NCI-H82 (cell line): ENCODE data around the gene F11R.
"Not testable (repeated sequence)": the region's sequence is repeated elsewhere in the genome, so short reads cannot be mapped to it uniquely, and the experiment has no call there.

Experiments
- DNase-seq: peaks from one replicate; lab custom pipeline; 2025; lab: John Stamatoyannopoulos, UW

Gene F11R

DNA sequence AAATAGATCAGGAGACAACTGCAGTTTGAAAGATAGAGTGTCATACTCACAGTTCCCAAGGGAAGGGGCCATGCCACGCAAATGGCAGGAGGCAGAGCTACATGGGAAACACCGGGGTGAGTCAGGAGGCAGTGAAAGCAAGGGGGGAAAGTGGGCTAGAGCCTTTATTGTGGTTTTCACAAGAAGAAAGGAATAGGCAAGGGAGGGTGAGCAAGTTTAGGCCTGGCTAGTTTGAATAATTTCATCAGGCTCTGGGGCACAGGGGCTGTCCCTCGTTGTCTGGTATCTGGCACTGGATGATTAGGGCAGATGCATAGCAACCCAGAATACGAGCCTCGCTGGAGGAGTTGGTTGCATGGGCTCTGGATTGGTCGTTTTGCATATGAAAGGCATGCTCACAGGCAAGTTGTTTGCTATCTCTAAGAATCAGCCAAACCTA, 49.3 kb downstream of the F11R start:
- no peak for DNase-seq

DNA sequence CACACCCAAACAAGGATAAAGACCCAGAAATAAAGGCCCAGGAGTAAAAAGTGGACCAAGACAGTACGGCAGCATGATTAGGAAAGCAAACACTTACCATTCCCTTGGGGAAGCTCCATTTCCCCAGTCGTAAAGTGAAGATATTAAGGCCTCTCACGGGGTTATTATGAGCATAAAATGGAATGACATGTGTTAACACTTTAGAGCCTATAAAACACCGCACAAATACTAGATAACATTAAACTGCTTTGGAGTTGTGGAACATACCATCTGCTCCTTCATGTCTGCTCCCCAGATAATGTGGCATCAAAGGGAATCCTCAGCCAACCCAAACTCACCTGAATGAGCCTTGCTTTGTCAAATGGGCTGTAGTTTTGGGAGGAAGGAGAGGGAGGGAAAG, 57.4 kb downstream of the F11R start:
- no peak for DNase-seq

DNA sequence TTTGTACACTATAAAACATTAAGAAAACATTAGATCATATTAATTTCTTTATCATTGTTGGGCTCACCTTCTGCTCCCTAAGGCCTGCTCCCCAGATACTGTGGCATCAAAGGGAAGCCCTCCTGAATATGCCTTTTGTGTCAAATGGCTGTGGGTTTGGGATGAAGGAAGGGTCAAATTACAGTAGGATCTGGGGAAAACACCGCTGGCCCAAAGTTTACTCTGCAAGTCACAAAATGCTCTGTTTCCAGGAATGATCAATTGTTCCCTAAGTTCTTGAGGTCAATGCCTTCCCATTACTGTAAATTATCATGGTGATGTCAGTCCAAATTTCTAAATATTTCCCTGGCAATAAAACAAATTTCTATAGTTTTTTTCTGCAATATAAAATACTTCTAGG, 59.5 kb downstream of the F11R start:
- no peak for DNase-seq

DNA sequence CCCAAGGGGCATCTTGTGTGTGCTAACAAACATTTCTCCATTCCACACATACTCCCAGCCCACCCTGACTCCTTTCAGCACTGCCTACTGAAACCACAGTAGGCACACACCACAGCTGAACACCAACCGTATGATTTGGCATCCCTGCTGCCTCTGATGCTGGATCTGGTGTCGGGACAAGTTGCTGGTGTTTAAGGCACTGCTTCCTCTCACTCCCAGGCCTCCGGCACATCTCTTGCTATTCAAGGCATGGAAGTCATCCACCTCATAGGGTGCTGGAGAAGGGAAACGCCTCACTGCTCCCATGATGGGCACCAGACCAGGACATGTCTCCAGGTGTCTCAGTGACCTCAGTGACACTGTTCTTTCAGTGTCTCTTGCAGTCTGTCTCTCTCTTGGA, 64.0 kb downstream of the F11R start:
- no peak for DNase-seq

DNA sequence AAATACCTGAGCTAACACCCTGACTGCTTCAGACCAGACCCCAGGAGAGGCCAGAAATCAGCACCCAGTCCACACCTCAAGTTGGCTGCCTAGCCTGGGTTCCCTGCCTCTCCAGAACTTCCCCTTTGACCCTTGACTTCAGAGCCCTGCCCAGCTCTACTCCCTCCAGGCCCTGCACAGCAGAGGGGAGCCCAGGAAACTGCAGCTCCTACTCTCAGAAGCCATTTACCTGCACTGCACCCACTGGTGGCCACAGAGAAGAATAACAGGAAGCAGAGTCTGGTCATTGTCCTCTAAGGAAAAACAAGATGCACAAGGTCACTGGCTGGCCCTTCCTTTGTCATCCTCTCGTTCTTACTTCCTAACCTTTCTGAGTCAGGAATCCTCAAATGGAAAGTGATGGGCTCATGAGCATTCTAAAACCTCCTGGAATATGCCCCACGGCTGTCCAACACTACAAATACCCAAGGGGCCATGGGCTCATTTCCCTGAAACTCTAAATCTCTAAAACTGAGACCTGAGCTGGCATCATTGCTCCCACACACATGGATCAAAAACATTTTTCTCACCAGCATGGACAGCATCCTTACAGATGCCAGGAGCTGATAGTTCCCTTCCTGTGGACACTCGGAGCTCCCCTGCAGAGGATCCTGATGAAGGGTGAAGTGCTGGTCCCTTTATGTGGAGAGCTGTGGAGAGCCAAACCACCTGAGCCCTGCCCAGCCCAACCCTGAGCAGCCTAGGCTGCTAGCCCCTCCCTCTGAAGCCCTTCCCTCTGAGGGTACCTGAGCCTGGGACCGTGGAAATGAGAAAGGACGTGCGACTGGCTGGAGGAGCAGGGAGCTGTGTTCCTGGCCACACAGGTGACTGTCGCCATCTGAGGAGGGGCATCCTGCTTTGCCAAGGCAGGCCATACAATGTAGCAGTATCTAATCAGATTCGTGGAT, 66.5 kb downstream of the F11R start, which contains the start of gene ITLN2:
Gene ITLN2 (minus strand): TSS at position 652 of the 947 bp plus-strand sequence. CDS start 68 bp downstream, at position 584.
- peak; percentile 88 for DNase-seq

DNA sequence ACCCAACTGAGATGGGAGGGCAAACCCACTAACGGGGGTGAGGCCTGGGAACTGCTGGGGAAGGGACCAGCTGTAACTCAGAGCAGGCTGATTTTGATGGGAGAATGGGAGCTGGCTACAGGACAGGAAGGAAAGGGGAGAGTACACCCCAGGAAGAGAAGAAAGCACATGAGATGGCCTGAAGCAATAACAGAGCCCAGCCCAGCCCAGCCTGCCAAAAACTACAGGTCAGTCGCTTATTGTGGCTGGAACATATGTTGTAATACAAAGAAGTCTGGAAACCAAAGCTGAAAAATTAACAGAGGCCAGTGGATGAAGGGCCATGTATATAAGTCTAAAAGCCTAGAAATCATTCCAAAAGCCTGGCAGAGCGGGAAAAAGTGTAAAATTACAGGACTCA, 67.9 kb downstream of the F11R start:
- DNase-seq, result no peak

DNA sequence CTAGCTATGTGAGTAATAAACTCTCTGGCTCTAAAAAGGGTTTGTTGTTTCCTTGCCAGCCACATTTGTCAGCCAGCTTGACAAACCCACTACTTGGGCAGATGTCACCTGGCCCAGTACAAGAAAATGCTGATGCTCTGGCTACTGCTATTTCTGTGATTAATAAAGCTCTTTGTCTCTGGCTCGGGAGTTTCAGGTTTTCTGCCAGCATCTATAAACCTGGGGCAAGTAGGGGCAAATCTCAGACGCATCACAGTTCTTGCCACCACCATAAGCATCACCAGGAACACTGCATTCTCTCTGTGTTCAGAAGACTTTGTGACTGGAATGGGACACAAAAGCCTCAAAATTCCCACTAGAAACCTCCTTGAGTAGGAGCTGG, 68.8 kb downstream of the F11R start:
- no peak for DNase-seq

DNA sequence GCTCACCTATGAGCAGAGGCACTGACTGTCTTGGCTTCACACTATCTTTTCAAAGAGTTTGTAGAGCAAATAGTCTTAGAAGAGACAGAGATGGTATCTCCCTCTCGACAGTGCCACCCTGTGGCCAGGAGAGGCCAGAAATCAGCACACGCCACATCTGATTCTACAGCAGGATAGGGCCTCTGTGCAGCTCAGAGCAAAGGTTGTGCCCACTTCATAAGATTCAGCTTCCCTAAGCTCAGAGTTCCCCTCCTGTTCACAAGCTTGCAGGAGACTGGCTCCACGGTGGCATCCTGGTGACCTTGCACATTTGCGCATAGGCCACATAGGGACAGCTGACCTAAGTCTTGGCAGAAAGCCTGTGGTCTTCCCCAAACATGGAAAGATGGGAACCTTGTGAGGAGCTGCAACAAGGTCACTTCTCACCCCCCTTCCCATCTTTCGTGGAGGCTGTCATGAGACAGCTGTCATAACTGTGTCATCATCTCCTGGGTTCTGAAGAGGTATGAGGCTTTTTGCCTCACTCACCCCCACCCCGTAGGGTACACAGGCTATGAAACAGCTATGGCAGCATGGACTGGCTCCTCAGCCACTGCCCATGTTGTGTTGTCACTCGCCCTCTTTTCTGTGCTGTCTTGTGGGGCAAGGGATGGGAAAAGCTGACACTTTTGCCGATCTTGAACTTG, 69.4 kb downstream of the F11R start:
- DNase-seq, result peak; percentile 91

DNA sequence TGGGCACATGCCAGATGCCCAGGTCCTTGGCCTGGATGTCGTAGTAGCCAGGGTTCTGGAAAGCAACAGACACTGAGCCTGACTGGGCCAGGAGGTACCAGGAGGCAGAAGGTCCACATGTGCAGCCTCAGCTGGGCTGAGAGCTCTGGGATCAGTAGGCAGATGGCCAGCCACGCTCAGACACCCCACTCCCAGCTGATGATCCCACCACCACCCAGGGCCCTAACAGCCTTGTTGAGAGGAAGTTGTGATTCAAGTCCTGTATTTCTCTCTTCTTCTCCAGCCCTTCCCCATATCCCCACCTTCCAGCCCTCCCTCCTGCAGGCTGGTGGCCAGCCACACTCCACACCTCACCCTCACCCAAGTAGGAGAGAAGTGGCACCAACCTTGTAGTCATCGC, 70.3 kb downstream of the F11R start:
- DNase-seq, result no peak

DNA sequence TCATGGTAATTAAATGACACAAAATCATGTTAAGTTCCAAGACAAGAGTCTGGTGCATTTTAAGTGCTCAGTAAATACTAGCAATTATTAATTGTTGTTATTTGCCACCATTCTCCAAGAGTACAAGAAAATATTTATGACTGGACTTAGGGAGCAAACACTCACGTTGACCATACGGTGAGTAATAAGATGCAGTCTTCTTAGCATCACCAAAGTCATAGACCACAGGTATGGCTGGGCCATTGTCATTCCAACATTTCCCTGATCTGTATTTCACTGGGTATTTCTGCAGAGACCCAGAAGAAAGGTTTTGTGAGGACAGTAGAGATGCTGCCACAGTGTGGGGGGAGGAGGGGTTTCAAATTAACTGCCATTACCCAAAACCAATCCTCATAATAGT, 71.1 kb downstream of the F11R start:
- no peak for DNase-seq

DNA sequence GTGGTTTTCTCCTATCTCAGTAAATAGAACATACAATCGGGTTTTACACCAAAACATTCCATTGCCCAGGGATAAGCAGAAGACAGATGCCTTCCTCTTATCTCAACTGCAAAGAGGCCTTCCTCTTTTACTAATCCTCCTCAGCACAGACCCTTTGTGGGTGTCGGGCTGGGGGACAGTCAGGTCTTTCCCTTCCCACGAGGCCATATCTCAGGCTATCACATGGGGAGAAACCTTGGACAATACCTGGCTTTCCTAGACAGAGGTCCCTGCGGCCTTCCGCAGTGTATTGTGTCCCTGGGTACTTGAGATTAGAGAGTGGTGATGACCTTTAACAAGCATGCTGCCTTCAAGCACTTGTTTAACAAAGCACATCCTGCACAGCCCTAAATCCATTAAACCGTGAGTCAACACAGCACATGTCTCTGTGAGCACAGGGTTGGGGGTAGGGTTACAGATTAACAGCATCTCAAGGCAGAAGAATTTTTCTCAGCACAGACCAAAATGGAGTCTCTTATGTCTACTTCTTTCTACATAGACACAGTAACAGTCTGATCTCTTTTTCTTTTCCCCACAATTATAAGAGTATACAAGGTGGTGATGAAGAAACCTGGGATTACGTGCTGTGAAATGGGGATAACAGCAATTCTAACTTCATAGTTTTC, 71.6 kb downstream of the F11R start:
- DNase-seq, result peak; percentile 79

DNA sequence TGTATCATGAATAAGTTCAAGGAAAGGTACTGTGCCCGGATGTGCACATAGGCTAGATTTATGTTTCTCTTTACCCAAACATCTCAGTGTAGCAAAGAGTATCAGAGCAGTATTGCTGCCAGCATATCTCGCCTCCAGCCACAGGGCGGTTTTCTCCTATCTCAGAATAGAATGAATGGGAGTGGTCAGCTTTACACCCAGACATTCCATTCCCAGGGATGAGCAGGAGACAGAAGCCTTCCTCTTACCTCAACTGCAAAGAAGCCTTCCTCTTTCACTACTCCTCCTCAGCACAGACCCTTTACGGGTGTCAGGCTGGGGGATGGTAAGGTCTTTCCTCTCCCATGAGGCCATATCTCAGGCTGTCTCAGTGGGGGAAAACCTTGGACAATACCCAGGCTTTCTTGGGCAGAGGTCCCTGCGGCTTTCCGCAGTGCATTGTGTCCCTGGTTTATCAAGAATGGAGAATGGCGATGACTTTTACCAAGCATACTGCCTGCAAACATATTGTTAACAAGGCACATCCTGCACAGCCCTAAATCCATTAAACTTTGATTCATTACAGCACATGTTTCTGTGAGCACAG, 73.7 kb downstream of the F11R start:
- not testable (repeated sequence) for DNase-seq

DNA sequence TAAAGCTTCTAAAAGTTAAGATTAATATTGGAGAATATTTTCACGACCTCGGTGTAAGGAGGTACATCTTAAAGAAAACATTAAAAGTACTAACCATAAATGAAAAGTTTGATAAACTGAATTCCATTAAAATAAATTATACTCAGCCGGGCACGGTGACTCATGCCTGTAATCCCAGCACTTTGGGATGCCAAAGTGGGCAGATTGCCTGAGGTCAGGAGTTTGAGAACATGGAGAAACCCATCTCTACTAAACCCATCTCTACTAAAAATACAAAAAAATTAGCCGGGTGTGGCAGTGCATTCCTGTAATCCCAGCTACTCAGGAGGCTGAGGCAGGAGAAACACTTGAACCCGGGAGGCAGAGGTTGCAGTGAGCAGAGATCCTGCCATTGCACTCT, 75.1 kb downstream of the F11R start:
- DNase-seq, result not testable (repeated sequence)
